Progenitor cell of endocrine pancreas (in vitro differentiated cells): ENCODE data around the gene B4GALT1. TPM values are rescaled to one million over a fixed set of nuclear protein-coding genes. Genes with fewer than 3 reads are reported as not detected.

Experiments
- DNase-seq: peaks from one replicate; pipeline ENCODE4 v3.0.0; 2021; ENCODE audit warnings: low spot score; ENCODE audit not compliant: unreplicated experiment
- H3K27ac Mint-ChIP-seq: 2 replicates; pipeline ENCODE4 v1.8.0; 2021; ENCODE audit warnings: mild to moderate bottlenecking, moderate library complexity, mixed read lengths
- H3K27me3 Mint-ChIP-seq: 2 replicates; pipeline ENCODE4 v1.8.0; 2021; ENCODE audit warnings: mixed read lengths
- H3K36me3 Mint-ChIP-seq: 2 replicates; pipeline ENCODE4 v1.8.0; 2022; ENCODE audit warnings: mixed read lengths; ENCODE audit not compliant: insufficient read depth
- H3K4me1 Mint-ChIP-seq: 2 replicates; pipeline ENCODE4 v1.8.0; 2021; ENCODE audit warnings: low read depth, mixed read lengths
- H3K4me3 Mint-ChIP-seq: 2 replicates; pipeline ENCODE4 v1.8.0; 2021; ENCODE audit warnings: low read depth, mild to moderate bottlenecking, moderate library complexity, mixed read lengths
- H3K9me3 Mint-ChIP-seq: 2 replicates; pipeline ENCODE4 v1.8.0; 2021; ENCODE audit warnings: low read depth, mixed read lengths
- CTCF ChIP-seq: fragments of 200-600 bp; sonication (generic); IDR thresholded peaks from one replicate; pipeline ENCODE4 v1.5.0; 2021; ENCODE audit warnings: antibody characterized with exemption, mild to moderate bottlenecking; ENCODE audit not compliant: unreplicated experiment
- total RNA-seq: library from RNA; stranded (reverse); gene quantifications from 2 replicates; pipeline ENCODE4 v1.2.1, GENCODE V29; 2021

B4GALT1 gene
- total RNA-seq, 1 donor from 2014 or later, result 49.9 TPM

GRCh38 chr9:33159777-33160127, 7.4 kb downstream of the B4GALT1 start:
- no peaks in the 10 kb centered on the region for H3K9me3 Mint-ChIP-seq

GRCh38 chr9:33158843-33159776, 8.0 kb downstream of the B4GALT1 start:
- DNase-seq, result no peak
- Mint-ChIP-seq H3K4me3 (no peak overlapping the region), H3K36me3 (no peaks in the 10 kb centered on the region), H3K27ac (peak overlapping the region; percentile 94), H3K4me1 (peaks cover 59% of the 10 kb centered on the region), H3K9me3 (peaks cover 2% of the 10 kb centered on the region), H3K27me3 (no peaks in the 10 kb centered on the region)
- TF ChIP-seq CTCF, result no peak

More at GRCh38 chr9:33159777-33160127, 7.4 kb downstream of the B4GALT1 start:
- Mint-ChIP-seq H3K4me3 (no peak overlapping the region), H3K36me3 (no peaks in the 10 kb centered on the region), H3K27me3 (no peaks in the 10 kb centered on the region), H3K27ac (peak overlapping the region; percentile 94), H3K4me1 (peaks cover 65% of the 10 kb centered on the region)
- no peak for DNase-seq
- TF ChIP-seq CTCF, result no peak

GRCh38 chr9:33157960-33158842, 8.9 kb downstream of the B4GALT1 start:
- no peak overlapping the region for H3K4me3 Mint-ChIP-seq
- H3K36me3 Mint-ChIP-seq, result peaks cover 3% of the 10 kb centered on the region
- peak overlapping the region; percentile 70 for H3K27ac Mint-ChIP-seq
- peaks cover 8% of the 10 kb centered on the region for H3K9me3 Mint-ChIP-seq
- DNase-seq, result no peak
- H3K27me3 Mint-ChIP-seq, result no peaks in the 10 kb centered on the region
- H3K4me1 Mint-ChIP-seq, result peaks cover 55% of the 10 kb centered on the region
- TF ChIP-seq CTCF, result no peak

- no peak overlapping the region for H3K4me3 Mint-ChIP-seq
- no peak for TF ChIP-seq CTCF
- H3K36me3 Mint-ChIP-seq, result peaks cover 3% of the 10 kb centered on the region
- H3K27me3 Mint-ChIP-seq, result no peaks in the 10 kb centered on the region
- no peak for DNase-seq
- H3K9me3 Mint-ChIP-seq, result peaks cover 10% of the 10 kb centered on the region
- no peak overlapping the region for H3K27ac Mint-ChIP-seq
- peaks cover 29% of the 10 kb centered on the region for H3K4me1 Mint-ChIP-seq
These were observed 11.7 kb downstream of the B4GALT1 start for GRCh38 chr9:33155393-33155792.

GRCh38 chr9:33154371-33154770, 12.8 kb downstream of the B4GALT1 start:
- peaks cover 21% of the 10 kb centered on the region for H3K4me1 Mint-ChIP-seq
- peaks cover 3% of the 10 kb centered on the region for H3K36me3 Mint-ChIP-seq
- H3K9me3 Mint-ChIP-seq, result peaks cover 10% of the 10 kb centered on the region
- no peak for DNase-seq
- no peak overlapping the region for H3K27ac Mint-ChIP-seq
- no peak for TF ChIP-seq CTCF
- H3K27me3 Mint-ChIP-seq, result no peaks in the 10 kb centered on the region
- H3K4me3 Mint-ChIP-seq, result no peak overlapping the region
